ENCODE results near the gene LSAMP. TPM values are rescaled to one million over a fixed set of nuclear protein-coding genes. Genes with fewer than 3 reads are reported as not detected.

LSAMP gene
- total and polyA plus RNA-seq, 2 of the 8 experiments (the other 6 are each of a cell fraction or from before 2014, with no cell fraction given): 1.8 to 5.7 TPM

DNA sequence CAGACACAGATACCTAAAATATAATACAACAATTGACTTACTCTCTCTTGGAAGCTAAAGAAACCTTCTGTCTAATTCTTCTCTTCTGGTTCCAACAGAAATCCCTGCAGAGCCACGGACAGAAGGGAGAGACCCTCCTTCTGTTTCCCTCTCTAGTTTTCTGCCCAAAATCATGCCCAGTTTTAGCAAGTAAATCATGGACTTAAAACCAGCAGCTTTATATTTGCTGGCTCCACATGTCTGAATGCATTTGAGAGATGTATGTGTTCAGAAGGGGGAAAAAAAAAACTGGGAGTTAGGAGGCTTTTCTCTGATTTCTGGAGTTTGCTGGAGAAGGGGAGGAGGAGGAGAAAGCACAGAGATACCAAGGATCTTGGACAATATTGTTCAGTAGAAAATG is 147.1 kb downstream of the LSAMP start:
- no peak overlapping the region for H2BK20ac ChIP-seq (ENCODE audit: low read length)
- no peak overlapping the region for H2AFZ ChIP-seq (ENCODE audit: low read length)
- no peak overlapping the region for H2BK12ac ChIP-seq (ENCODE audit: low read depth, low read length)
- H3K4me3 ChIP-seq (ENCODE audit: extremely low read depth in 1 of 4, insufficient read depth in 2 of 4, low read depth in 3 of 4, low read length in 4 of 4): no peak overlapping the region
- no peak overlapping the region for H2BK120ac ChIP-seq (replicated peaks; ENCODE audit: low read depth, low read length)
- H4K91ac ChIP-seq (replicated peaks; ENCODE audit: insufficient read length, low read length): no peak overlapping the region
- no peak overlapping the region for H2BK15ac ChIP-seq (ENCODE audit: low read length)
- no peak overlapping the region for H3K4ac ChIP-seq (replicated peaks; ENCODE audit: insufficient read length, low read depth, low read length)
- H3K4me1 ChIP-seq (replicated peaks in 1 of 4; ENCODE audit: control insufficient read depth in 3 of 4, insufficient read depth in 4 of 4, low read length in 3 of 4): peaks cover 0 to 6% (median 2%) of the 10 kb centered on the region in 4 experiments; a peak in 2 of 7 replicates
- TF ChIP-seq RFX5 (IDR thresholded peaks at IDR 0.05; ENCODE audit: borderline replicate concordance, low read depth, low read length): no peak
- TF ChIP-seq BCL11A (IDR thresholded peaks at IDR 0.05; ENCODE audit: low read depth in 2 of 2, low read length in 2 of 2): no peak
- no peak for TF ChIP-seq RXRA (IDR thresholded peaks at IDR 0.05; ENCODE audit: insufficient read depth, low read depth, low read length)
- TF ChIP-seq TCF12 (IDR thresholded peaks at IDR 0.05; ENCODE audit: low read depth, low read length): no peak
- no peak overlapping the region for H3K27ac ChIP-seq (ENCODE audit: low read depth, low read length)
- no peaks in the 10 kb centered on the region for H3K9me3 ChIP-seq (ENCODE audit: insufficient read depth in 2 of 2, low read depth in 1 of 2, low read length in 1 of 2)
- no peak overlapping the region for H3K23ac ChIP-seq (ENCODE audit: insufficient read length)
- no peak overlapping the region for H3K18ac ChIP-seq (ENCODE audit: extremely low read depth, low read length)
- no peak overlapping the region for H2AK5ac ChIP-seq (ENCODE audit: low read depth, low read length)
- H4K5ac ChIP-seq (ENCODE audit: insufficient read length, low read depth, low read length): no peak overlapping the region
- no peaks in the 10 kb centered on the region for H3K79me2 ChIP-seq (ENCODE audit: control insufficient read depth in 1 of 2, insufficient read depth in 2 of 2, low read length in 2 of 2)
- H3K79me1 ChIP-seq (ENCODE audit: low read depth, low read length): no peaks in the 10 kb centered on the region
- H3K4me2 ChIP-seq (ENCODE audit: insufficient read depth in 1 of 2, low read depth in 2 of 2, low read length in 2 of 2): no peak overlapping the region
- no peak for FAIRE-seq
- CTCF ChIA-PET (ENCODE audit: partially characterized antibody): no interaction called here
- H3K9ac ChIP-seq (replicated peaks in 1 of 4; ENCODE audit: extremely low read depth in 1 of 4, low read depth in 3 of 4, low read length in 3 of 4): no peak overlapping the region
- no peaks in the 10 kb centered on the region for H3K36me3 ChIP-seq (ENCODE audit: control insufficient read depth in 2 of 4, insufficient read depth in 4 of 4, low read length in 3 of 4)
- H3K23me2 ChIP-seq (ENCODE audit: low read depth, low read length): no peaks in the 10 kb centered on the region
- H3K14ac ChIP-seq (ENCODE audit: insufficient read length): no peak overlapping the region
- H3K27me3 ChIP-seq (replicated peaks in 1 of 4; ENCODE audit: control insufficient read depth in 3 of 4, extremely low read depth in 1 of 4, insufficient read depth in 3 of 4, low read length in 3 of 4): no peaks in the 10 kb centered on the region
- no peaks in the 10 kb centered on the region for H4K20me1 ChIP-seq (replicated peaks in 1 of 2; ENCODE audit: control insufficient read depth in 1 of 2, insufficient read depth in 2 of 2, low read length in 2 of 2)
- 71% methylated on average over 1 of the region's 1 CpG; no CpG with 5 or more reads in 1 of the 2 experiments for WGBS, 2 experiments (ENCODE audit: extremely low coverage in 1 of 2, insufficient coverage in 1 of 2, insufficient read length in 1 of 2, insufficient replicate concordance in 2 of 2, low coverage in 1 of 2, low lambda C conversion rate in 2 of 2, missing lambda C conversion rate in 1 of 2)
- H2BK5ac ChIP-seq (ENCODE audit: low read depth, low read length): no peak overlapping the region
- POLR2A ChIA-PET (ENCODE audit: partially characterized antibody): no interaction called here
- no peak overlapping the region for H3K56ac ChIP-seq (replicated peaks; ENCODE audit: insufficient read length, low read depth, low read length)
- H4K8ac ChIP-seq (ENCODE audit: extremely low read depth, insufficient read depth, low read length): no peak overlapping the region
- no peak for DNase-seq (ENCODE audit: low read depth in 1 of 2, low spot score in 2 of 2)

Measured in H1 (cell line).